Fibroblast of mammary gland (primary cell): Measurements from ENCODE around the gene MRPL55.

Experiments used
- DNase-seq: peaks from one replicate; pipeline ENCODE4 v3.0.0-alpha.2; 2010; ENCODE audit warnings: low read depth
- H3K4me3 ChIP-seq: 2 replicates; pipeline ENCODE4 v1.5.1; 2011; ENCODE audit warnings: low read depth, mild to moderate bottlenecking, low read length, moderate library complexity; ENCODE audit not compliant: control insufficient read depth
- CTCF ChIP-seq: conservative IDR thresholded peaks from 2 replicates; pipeline ENCODE4 v1.5.1; 2011; ENCODE audit warnings: low read depth, low read length, inconsistent platforms; ENCODE audit not compliant: control insufficient read depth, insufficient read depth

The MRPL55 gene

DNA sequence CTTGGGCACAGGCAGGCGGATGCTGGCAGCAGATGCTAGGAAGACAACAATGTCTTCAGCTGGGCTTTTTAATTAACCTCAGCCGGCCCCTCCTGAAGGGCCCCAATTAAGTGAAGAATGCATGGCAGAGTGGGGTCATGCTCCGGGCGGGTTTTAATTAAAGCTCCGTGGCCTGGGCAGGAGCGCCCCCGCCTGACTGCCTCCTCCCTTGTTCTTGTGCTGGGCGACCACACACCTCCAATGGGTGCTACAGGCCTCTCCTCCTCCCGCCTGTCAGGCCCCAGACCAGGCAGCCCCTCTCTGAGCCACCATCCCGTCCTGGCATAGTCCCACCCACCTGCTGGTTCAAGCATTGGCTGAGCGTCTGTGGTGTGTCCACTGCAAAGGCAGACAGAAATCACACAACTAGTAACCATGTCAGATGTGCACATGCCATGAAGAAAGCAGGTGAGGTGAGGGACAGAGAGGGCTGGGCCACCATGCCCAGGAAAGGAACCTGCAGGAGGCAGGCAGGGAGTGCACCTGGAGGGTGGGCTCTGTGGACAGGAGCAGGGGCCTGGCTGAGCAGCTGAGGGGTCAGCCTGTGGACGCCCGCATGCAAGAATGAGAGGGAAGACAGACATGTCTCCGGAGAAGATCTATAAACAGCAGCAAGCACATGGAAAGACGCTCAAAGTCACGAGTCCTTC is 35.1 kb downstream of the MRPL55 start:
- no peak for TF ChIP-seq CTCF
- DNase-seq: no peak

GRCh38 chr1:228073061-228073856 is 35.8 kb downstream of the MRPL55 start:
- no peak for DNase-seq
- no peak for TF ChIP-seq CTCF
- H3K4me3 ChIP-seq: no peak overlapping the region

More for the DNA sequence above, 35.1 kb downstream of the MRPL55 start:
- no peak overlapping the region for H3K4me3 ChIP-seq

- no peak for TF ChIP-seq CTCF
- H3K4me3 ChIP-seq: no peak overlapping the region
- DNase-seq: no peak
These were observed 36.4 kb downstream of the MRPL55 start for GRCh38 chr1:228072658-228073043.

GRCh38 chr1:228071839-228072657 is 37.1 kb downstream of the MRPL55 start:
- H3K4me3 ChIP-seq: no peak overlapping the region
- no peak for DNase-seq
- TF ChIP-seq CTCF: no peak

- no peak for DNase-seq
- H3K4me3 ChIP-seq: no peak overlapping the region
- TF ChIP-seq CTCF: no peak
These were observed 38.2 kb downstream of the MRPL55 start for GRCh38 chr1:228070851-228071250.

DNA sequence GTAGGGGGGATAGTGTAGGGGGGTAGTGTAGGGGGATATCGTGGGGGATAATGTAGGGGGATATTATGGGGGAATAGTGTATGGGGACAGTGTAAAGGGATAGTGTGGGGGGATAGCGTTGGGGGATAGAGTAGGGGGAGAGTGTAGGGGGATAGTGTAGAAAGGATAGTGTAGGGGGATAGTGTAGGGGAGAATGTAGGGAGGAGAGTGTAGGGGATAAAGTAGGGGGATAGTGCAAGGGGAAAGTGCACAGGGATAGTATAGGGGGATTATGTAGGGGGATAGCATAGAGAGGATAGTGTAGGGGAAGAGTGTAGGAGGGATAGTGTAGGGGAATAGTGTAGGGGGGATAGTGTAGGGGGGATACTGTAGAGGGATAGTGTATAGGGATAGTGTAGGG is 38.9 kb downstream of the MRPL55 start:
- no peak overlapping the region for H3K4me3 ChIP-seq
- no peak for DNase-seq
- no peak for TF ChIP-seq CTCF
